HUDEP-2 (cell line): ENCODE data around the gene CD300LF.
A peak's percentile ranks its signal among the peaks of the same experiment; 100 is the strongest.

ENCODE experiments used
- DNase-seq, 76 experiments: peaks; one replicate each; lab custom pipeline; 2025; ENCODE audit not compliant: unreplicated experiment in 76 of 76; lab: John Stamatoyannopoulos, UW

Gene CD300LF

DNA sequence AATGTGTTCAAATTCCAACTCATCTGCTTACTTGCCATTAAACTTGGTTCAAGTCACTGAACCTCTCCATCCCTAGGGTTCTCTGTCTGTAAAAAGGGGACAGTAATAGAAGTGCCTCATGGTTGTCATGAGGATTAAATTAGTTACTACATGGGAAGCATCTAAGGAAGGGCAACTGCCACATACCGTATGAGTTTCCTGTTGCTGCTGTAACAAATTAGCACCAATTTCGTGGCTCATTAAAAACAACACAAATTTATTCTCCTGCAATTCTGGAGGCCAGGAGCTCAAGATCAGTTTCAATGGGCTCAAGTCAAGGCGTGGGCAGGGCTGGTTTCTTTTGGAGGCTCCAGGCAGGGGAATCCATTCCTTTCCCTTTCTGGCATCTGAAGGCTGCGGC, 18.6 kb downstream of the CD300LF start:
- DNase-seq = no peak

DNA sequence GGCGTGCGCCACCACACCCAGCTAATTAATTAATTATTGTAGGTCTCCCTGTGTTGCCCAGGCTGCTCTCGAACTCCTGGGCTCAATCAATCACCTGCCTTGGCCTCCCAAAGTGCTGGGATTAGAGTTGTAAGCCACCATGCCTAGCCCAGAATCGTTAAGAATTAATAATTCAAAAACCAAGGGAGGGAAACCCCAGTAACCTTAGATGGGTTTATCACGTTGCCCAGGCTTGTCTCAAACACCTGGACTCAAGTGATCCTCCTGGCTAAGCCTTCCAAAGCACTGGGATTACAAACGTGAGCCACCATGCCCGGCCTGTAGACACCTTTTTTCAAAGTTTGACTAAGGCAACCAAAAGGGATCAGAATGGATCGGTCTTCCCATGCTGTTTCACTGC, 21.6 kb downstream of the CD300LF start:
- no peak for DNase-seq

DNA sequence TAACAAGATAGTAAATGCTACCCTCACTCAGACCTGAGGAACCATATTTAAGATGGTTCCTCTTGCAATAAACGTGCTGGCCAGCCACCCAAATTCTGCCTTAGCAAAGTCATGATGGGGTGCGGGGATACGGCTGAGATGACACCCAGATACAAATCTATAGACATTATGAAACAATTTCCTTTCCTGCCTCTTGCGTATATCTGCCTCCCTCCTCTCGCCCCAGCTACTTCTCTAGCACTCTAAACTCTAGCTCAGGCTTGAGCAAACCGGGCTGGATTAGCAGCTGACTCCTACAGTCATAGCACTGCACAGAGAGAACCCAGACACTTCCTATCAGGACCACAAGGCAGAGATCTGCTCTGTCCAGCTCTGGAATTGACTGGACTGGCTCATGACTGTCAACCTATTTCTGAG, 22.3 kb downstream of the CD300LF start:
- DNase-seq = no peak

DNA sequence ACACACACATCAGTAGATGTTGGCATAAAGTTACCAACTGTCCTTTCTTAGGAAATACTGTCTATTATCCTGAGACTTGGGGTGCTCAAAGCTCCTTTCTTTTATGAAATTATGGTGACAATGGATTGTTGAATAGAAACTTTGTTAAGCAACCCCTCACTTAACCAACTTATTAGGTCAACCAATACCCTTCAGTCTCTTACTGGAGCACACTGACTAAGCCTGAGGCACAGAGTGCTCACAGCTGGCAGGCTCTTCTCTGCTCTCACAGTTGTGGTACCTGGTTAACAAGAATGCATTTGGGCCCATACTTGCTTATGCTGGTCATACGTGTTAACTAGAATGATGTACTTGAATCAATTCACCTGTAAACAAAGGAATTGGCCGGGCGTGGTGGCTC, 24.8 kb downstream of the CD300LF start:
- no peak for DNase-seq

DNA sequence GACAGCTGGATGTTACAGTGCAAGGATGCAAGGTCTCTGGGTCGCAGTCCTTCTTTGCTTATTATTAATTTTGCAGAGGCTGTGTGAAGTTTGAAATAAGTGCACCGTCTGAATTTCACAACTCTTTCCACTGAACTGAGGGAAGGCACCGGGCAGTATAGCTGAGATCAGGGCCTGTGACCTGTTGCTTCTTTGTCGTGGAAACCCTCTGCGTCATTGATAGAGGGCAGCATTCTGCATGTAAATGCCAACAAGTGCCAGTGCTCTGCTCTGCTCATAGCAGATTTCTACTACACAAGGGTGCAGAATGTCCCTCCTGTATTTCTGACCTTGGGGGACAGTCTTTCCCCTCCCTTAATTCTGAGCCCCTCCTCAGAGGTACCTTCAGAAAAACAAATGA, 26.0 kb downstream of the CD300LF start:
- peak in 3 of 76 experiments; percentile 4 to 22 (median 8) for DNase-seq

- no peak for DNase-seq
Measured at GRCh38 chr17:74682471-74683190, 30.1 kb downstream of the CD300LF start.

DNA sequence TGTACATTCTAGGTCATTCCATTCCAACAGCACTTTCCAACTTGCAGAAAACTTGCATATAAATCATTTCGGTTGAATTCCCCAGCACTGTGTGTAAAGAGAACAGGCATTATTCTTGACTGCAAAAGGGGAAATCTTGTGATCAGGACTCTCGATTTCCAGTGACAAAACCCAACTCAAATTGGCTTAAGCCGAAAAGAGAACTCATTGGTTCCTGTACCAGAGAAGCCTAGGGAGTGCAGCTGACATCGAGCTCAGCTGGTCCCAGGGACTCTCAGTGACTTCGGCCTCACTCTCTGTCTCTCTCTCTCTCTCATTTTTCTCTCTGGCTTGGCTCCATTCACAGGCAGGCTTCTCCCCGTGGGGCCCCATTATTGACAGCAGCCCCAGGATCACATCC, 30.7 kb downstream of the CD300LF start:
- DNase-seq = no peak

- DNase-seq = no peak
Measured at GRCh38 chr17:74680941-74681340, 31.8 kb downstream of the CD300LF start.

- DNase-seq = no peak
Measured at GRCh38 chr17:74680213-74680612, 32.5 kb downstream of the CD300LF start.

GRCh38 chr17:74679374-74679773, 33.3 kb downstream of the CD300LF start:
- no peak for DNase-seq

- DNase-seq = no peak
Measured at GRCh38 chr17:74678541-74678940, 34.2 kb downstream of the CD300LF start.

DNA sequence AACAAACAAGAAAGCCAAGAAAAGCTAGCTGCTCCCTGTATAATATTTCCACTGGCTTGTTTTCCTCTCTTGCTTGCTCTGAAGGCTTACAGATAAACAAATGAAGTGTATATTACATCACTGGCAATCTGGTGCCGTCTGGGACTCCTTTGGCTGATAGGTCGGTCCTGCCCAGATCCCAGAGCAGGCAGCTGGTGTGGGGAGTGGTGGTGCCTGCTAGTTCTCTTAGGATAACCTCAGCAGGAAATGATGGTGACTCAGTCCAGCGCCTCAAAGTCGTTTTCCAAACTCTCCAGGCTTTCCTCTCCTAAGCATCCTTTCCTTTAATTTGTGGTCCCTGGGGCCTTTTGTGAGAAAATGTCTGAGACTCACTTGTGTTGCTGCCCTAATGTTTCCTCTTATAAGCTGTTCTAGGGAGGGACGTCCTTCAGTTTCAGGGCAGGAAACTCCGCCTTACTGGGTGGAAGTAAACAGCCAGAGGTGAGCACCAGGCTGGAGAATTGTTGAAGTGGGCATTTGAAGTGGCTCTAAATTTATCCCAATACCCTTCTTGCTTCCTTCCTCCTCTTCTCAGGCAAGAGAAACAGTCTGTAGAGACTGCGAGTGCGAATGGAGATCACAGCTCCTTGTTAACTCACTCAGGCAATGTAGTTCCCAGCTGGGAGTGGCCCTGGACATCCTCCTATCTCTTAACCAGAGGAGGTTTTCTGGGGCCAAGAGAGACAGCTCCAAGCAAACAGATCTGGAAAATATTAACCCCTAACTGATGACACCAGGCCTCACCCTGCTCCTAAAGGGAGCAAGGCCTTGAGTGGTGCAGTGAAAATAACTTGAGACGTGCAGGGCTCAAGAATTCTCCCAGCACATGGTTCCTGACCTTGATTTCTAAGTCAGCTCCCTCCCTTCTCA, 34.9 kb downstream of the CD300LF start:
- DNase-seq = no peak

GRCh38 chr17:74671031-74671771, 41.5 kb downstream of the CD300LF start:
- DNase-seq = peak in 21 of 76 experiments; percentile 3 to 41 (median 9)

DNA sequence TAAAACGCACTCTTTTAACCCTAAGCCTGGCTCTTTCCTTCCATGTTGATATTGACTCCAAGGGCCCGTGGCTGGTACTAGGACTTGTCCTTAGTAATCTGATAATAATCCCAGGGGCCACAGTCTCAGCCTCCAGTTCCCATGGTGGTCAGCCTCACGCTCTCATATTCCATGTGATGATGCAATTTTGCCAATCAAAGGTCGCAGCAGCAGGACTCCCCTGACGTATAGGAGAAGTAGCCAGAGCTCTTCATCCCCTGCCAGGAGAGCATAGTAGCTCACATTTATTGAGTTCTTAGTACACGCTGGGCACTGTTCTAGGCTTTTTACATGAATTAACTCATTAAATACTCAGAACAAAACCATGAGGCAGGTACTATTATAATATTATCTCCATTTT, 42.4 kb downstream of the CD300LF start:
- DNase-seq = no peak

GRCh38 chr17:74663561-74663960, 49.2 kb downstream of the CD300LF start:
- DNase-seq = no peak

- no peak for DNase-seq
Measured at GRCh38 chr17:74659889-74660288, 52.8 kb downstream of the CD300LF start.

DNA sequence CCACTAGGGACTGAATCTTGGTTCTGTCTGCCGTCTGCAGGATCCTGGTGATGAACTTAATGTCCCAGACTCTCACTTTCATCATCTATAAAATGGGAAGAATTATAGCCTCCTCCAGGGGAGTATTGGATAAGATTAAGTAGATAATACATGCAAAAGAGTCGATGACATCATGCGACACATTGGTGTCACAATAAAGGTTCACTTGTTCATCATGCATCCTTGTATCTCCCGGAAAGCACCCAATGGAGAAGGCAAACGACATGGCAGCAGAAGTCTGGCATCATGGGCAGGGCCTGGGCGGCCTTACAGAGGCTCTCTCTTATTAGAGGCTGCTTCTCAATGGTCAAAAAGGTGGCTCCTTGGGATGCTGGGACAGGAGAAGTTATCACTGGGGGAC, 54.1 kb downstream of the CD300LF start:
- DNase-seq = no peak

DNA sequence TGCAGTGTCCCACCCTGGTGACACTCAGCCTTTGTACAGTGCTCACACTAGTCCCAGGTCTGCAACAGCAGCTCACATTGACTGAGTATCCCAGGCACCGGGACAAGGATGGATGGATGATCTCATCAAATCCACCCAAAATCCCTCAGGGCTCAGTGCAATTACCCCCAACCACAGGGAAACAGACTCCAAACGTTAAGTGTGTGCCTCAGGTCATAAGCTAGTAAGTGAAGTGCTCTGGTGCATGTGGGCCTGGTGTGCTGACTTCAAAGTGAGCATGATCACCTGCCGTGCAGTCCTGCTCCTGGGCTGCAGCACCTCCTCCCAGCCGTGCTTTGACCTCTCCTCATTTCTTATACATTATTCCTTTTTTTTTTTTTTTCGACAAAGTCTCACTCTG, 58.0 kb downstream of the CD300LF start:
- no peak for DNase-seq

DNA sequence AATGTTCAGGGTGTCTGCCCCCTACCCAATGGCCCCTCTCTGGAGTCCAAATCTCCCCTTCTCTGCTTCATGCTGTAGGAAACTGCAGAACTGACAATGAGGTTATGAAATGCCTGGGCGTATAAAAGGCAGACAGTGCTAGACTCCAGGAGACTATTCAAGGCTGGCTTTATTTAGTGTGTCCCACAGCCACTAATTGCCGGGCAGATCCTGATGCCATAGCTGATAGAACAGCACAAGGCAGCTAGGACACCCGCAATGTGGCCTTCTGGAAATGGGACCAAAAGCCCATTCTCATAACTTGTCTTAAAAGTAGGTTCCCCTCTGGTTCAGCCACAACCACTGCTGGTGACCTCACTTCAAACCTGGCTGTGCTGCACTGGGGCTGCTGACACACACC, 60.7 kb downstream of the CD300LF start:
- no peak for DNase-seq

GRCh38 chr17:74649909-74650308, 62.8 kb downstream of the CD300LF start:
- no peak for DNase-seq
